Measurements from ENCODE around the gene FAM131B. TPM values are rescaled to one million over a fixed set of nuclear protein-coding genes. Genes with fewer than 3 reads are reported as not detected.

FAM131B gene
- total RNA-seq, 1 experiment from 2014 or later: 17.3 TPM

GRCh38 chr7:143304938-143305337 is 57.6 kb downstream of the FAM131B start:
- H3K9ac ChIP-seq (ENCODE audit: extremely low read depth, insufficient read length, low read length): no peak overlapping the region
- no peak overlapping the region for H2BK15ac ChIP-seq (ENCODE audit: low read depth, low read length)
- WGBS (ENCODE audit: extremely low coverage, insufficient read length, low lambda C conversion rate): no CpG with 5 or more reads among the region's 6 CpGs
- H3T11ph ChIP-seq (ENCODE audit: low read length): no peak overlapping the region
- no peaks in the 10 kb centered on the region for H3K9me3 ChIP-seq (ENCODE audit: control insufficient read depth, low read depth, low read length)
- no peaks in the 10 kb centered on the region for H4K20me1 ChIP-seq (ENCODE audit: control insufficient read depth, insufficient read depth, insufficient read length)
- Mint-ChIP-seq H3K27ac (no peak overlapping the region), H3K4me3 (no peak overlapping the region), H3K4me1 (no peaks in the 10 kb centered on the region), H3K36me3 (ENCODE audit: insufficient read depth in 1 of 3, low read depth in 3 of 3) (peaks cover 64 to 89% (median 87%) of the 10 kb centered on the region in 3 experiments), H3K9me3 (no peaks in the 10 kb centered on the region), H3K27me3 (ENCODE audit: low read depth) (no peaks in the 10 kb centered on the region; the same call in 1 of the 2 replicates)
- no peak overlapping the region for H3K56ac ChIP-seq (ENCODE audit: insufficient read length, low read depth, low read length)
- no peak overlapping the region for H4K8ac ChIP-seq (replicated peaks; ENCODE audit: insufficient read length, low read depth, low read length)
- H2BK12ac ChIP-seq (ENCODE audit: insufficient read length, low read depth, low read length): no peak overlapping the region
- H3K23me2 ChIP-seq (ENCODE audit: insufficient read length, low read depth, low read length, poor library complexity, severe bottlenecking): no peaks in the 10 kb centered on the region
- no peak overlapping the region for H3K27ac ChIP-seq (ENCODE audit: insufficient read length, low read depth, low read length)
- no peaks in the 10 kb centered on the region for H3K79me1 ChIP-seq (ENCODE audit: insufficient read depth, low read depth, low read length, poor library complexity, severe bottlenecking)
- no peak for DNase-seq
- no peak overlapping the region for H3K4ac ChIP-seq (ENCODE audit: low read depth, low read length)
- H2BK20ac ChIP-seq (ENCODE audit: low read depth, low read length, poor library complexity, severe bottlenecking): no peak overlapping the region
- H2AK5ac ChIP-seq (ENCODE audit: insufficient read length, low read length): no peak overlapping the region
- H2AFZ ChIP-seq (ENCODE audit: low read length): no peak overlapping the region
- no peak overlapping the region for H3K4me2 ChIP-seq (ENCODE audit: insufficient read depth, insufficient read length, low read length)
- no peak overlapping the region for H3K23ac ChIP-seq (ENCODE audit: insufficient read length, low read depth, low read length)
- H3K4me1 ChIP-seq (ENCODE audit: insufficient read depth, low read length): no peaks in the 10 kb centered on the region
- no peak overlapping the region for H3K14ac ChIP-seq (ENCODE audit: insufficient read depth, low read length)
- H4K5ac ChIP-seq (ENCODE audit: insufficient read length, low read depth, low read length): no peak overlapping the region
- H4K91ac ChIP-seq (ENCODE audit: insufficient read length, low read depth, low read length): no peak overlapping the region
- no peak overlapping the region for H2BK5ac ChIP-seq (ENCODE audit: insufficient read length, low read length)
- H2BK120ac ChIP-seq (ENCODE audit: low read depth, low read length, poor library complexity, severe bottlenecking): no peak overlapping the region
- TF ChIP-seq, protein P1, sequence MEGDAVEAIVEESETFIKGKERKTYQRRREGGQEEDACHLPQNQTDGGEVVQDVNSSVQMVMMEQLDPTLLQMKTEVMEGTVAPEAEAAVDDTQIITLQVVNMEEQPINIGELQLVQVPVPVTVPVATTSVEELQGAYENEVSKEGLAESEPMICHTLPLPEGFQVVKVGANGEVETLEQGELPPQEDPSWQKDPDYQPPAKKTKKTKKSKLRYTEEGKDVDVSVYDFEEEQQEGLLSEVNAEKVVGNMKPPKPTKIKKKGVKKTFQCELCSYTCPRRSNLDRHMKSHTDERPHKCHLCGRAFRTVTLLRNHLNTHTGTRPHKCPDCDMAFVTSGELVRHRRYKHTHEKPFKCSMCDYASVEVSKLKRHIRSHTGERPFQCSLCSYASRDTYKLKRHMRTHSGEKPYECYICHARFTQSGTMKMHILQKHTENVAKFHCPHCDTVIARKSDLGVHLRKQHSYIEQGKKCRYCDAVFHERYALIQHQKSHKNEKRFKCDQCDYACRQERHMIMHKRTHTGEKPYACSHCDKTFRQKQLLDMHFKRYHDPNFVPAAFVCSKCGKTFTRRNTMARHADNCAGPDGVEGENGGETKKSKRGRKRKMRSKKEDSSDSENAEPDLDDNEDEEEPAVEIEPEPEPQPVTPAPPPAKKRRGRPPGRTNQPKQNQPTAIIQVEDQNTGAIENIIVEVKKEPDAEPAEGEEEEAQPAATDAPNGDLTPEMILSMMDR (conservative IDR thresholded peaks at IDR 0.05): no peak
- no peaks in the 10 kb centered on the region for H3K79me2 ChIP-seq (ENCODE audit: insufficient read depth, low read length)
- no peaks in the 10 kb centered on the region for H3K27me3 ChIP-seq (ENCODE audit: insufficient read depth, low read length)
- no peak overlapping the region for H3K18ac ChIP-seq (ENCODE audit: insufficient read length, low read depth, low read length)
